HepG2 (cell line): ENCODE results near the gene ECHDC1. TPM values are rescaled to one million over a fixed set of nuclear protein-coding genes. Genes with fewer than 3 reads are reported as not detected.

Source experiments
- ATAC-seq: fragments of 200-7000 bp; cut with Tn5 transposase; 3 replicates; pipeline ENCODE4 v1.9.1; 2020; ENCODE audit warnings: mild to moderate bottlenecking, moderate library complexity
- BruUV-seq: library from RNA; stranded (reverse); fragments of 400-500 nt; replicated peaks from 2 replicates; lab custom pipeline; 2021; lab: Mats Ljungman, UMichigan
- CTCF ChIA-PET: fragments of 300-600 bp; formaldehyde crosslinking; extraction: SDS; loops from one replicate; lab custom pipeline; 2021; ENCODE audit warnings: low total read pairs, inconsistent platforms, low intra/inter-chr PET ratio; lab: Yijun Ruan, JAX
- POLR2A ChIA-PET: fragments of 350-600 bp; sonication (Branson Sonifier 250); formaldehyde crosslinking; loops from one replicate; lab custom pipeline; 2020; ENCODE audit warnings: antibody characterized with exemption, inconsistent platforms; lab: Yijun Ruan, JAX
- DNase-seq: peaks from one replicate; pipeline ENCODE4 v3.0.0-alpha.2; 2015; ENCODE audit warnings: low spot score
- FAIRE-seq: peaks from 3 replicates; lab custom pipeline; 2011; peaks lifted over from hg19 to GRCh38; lab: Jason Lieb, UNC
- H2AFZ ChIP-seq: one replicate; pipeline ENCODE4 v1.6.1; 2011; ENCODE audit warnings: low read length, inconsistent platforms
- H3K27ac ChIP-seq: fragments of 300-600 bp; 3 replicates; pipeline ENCODE4 v1.8.0; 2011; ENCODE audit warnings: mixed run types, mild to moderate bottlenecking, mixed read lengths, low read length, inconsistent platforms; ENCODE audit not compliant: insufficient read depth; ENCODE audit errors: extremely low read length
- H3K27me3 ChIP-seq, 2 experiments: fragments of 200-600 bp in 1 of 2; 2 replicates in 1 of 2; 3 replicates in 1 of 2; pipeline versions ENCODE4 v1.6.0 to v1.8.0; 2011; ENCODE audit warnings: low read length in 2 of 2, mild to moderate bottlenecking in 2 of 2, moderate library complexity in 2 of 2, inconsistent platforms in 1 of 2; ENCODE audit not compliant: insufficient read depth in 2 of 2, control insufficient read depth in 1 of 2
- H3K36me3 ChIP-seq, 2 experiments: fragments of 200-600 bp in 1 of 2; replicated peaks in 1 of 2; 2 replicates in 1 of 2; 3 replicates in 1 of 2; pipeline versions ENCODE4 v1.5.1 to v1.8.0; 2011; ENCODE audit warnings: low read length in 2 of 2, inconsistent platforms in 1 of 2; ENCODE audit not compliant: insufficient read depth in 2 of 2, control insufficient read depth in 1 of 2
- H3K4me1 ChIP-seq: 2 replicates; pipeline ENCODE4 v1.5.1; 2012; ENCODE audit warnings: low read length, inconsistent platforms; ENCODE audit not compliant: insufficient read depth
- H3K4me2 ChIP-seq: 2 replicates; pipeline ENCODE4 v1.6.0; 2011; ENCODE audit warnings: low read depth, low read length, inconsistent platforms
- H3K4me3 ChIP-seq, 3 experiments: fragments of 200-600 bp in 1 of 3; sonication (generic), shearing (Covaris generic) in 1 of 3; replicated peaks in 1 of 3; 2 replicates each; pipeline ENCODE4 v1.5.1; 2011 to 2016; ENCODE audit warnings: low read length in 3 of 3, inconsistent platforms in 2 of 3, low read depth in 2 of 3, mild to moderate bottlenecking in 2 of 3, control low read depth in 1 of 3, mixed read lengths in 1 of 3; ENCODE audit not compliant: insufficient read depth in 1 of 3
- H3K79me2 ChIP-seq: one replicate; pipeline ENCODE4 v1.6.1; 2011; ENCODE audit warnings: low read length, inconsistent platforms; ENCODE audit not compliant: insufficient read depth
- H3K9ac ChIP-seq: 2 replicates; pipeline ENCODE4 v1.6.0; 2011; ENCODE audit warnings: mild to moderate bottlenecking, low read depth, low read length, inconsistent platforms; ENCODE audit not compliant: insufficient read depth
- H3K9me3 ChIP-seq: 2 replicates; pipeline ENCODE4 v1.5.1; 2012; ENCODE audit warnings: mild to moderate bottlenecking, low read length
- H4K20me1 ChIP-seq: 2 replicates; pipeline ENCODE4 v1.6.0; 2011; ENCODE audit warnings: inconsistent platforms, mild to moderate bottlenecking, low read length, moderate library complexity; ENCODE audit not compliant: insufficient read depth
- ATF6 ChIP-seq: sonication (generic); formaldehyde crosslinking; conservative IDR thresholded peaks from 2 replicates; pipeline ENCODE4 v1.4.0; 2020; ENCODE audit warnings: missing genetic modification reagents
- NCOA5 ChIP-seq: sonication (generic); formaldehyde crosslinking; IDR thresholded peaks from 2 replicates; pipeline ENCODE4 v1.4.0; 2020; ENCODE audit warnings: missing genetic modification reagents
- YY1 ChIP-seq: IDR thresholded peaks from 2 replicates; pipeline ENCODE4 v1.6.1; 2011; ENCODE audit warnings: low read length, low read depth, moderate library complexity, mild to moderate bottlenecking; ENCODE audit not compliant: insufficient read depth, insufficient replicate concordance
- ZNF292 ChIP-seq: sonication (generic); formaldehyde crosslinking; IDR thresholded peaks from 2 replicates; pipeline ENCODE4 v1.8.1; 2022; ENCODE audit warnings: mild to moderate bottlenecking, low read depth, missing genetic modification reagents, borderline replicate concordance
- ZNF34 ChIP-seq: sonication (generic); formaldehyde crosslinking; IDR thresholded peaks from 2 replicates; pipeline ENCODE4 v1.4.0; 2020; ENCODE audit warnings: mild to moderate bottlenecking, missing genetic modification reagents, borderline replicate concordance
- ZNF644 ChIP-seq: IDR thresholded peaks from 2 replicates; pipeline ENCODE4 v1.6.1; 2016; ENCODE audit warnings: low read depth
- ZNF781 ChIP-seq: sonication (generic); formaldehyde crosslinking; IDR thresholded peaks from 2 replicates; pipeline ENCODE4 v1.5.1; 2020; ENCODE audit warnings: borderline replicate concordance, mild to moderate bottlenecking, missing genetic modification reagents; ENCODE audit errors: not compliant biosample characterization
- ZSCAN20 ChIP-seq: sonication (generic); formaldehyde crosslinking; IDR thresholded peaks from 2 replicates; pipeline ENCODE4 v1.4.0; 2020; ENCODE audit warnings: missing genetic modification reagents, mild to moderate bottlenecking, borderline replicate concordance
- WGBS: methylation state at CpG from one replicate; pipeline ENCODE4 v1.1.6; 2017; ENCODE audit warnings: low lambda C conversion rate; 5-methylcytosine and 5-hydroxymethylcytosine counted together
- in situ Hi-C: cut with HindIII; loops from 2 replicates; pipeline ENCODE4 v1.10.0; 2017; ENCODE audit warnings: low pct_unique_long_range_greater_than_20kb; ENCODE audit not compliant: extremely low pct_ligation_motif_present
- intact Hi-C: fragments of 100-400 bp; cut with micrococcal nuclease; formaldehyde crosslinking; loops from one replicate; pipeline ENCODE4 v1.10.0; 2022; ENCODE audit not compliant: unreplicated experiment
- polyA plus RNA-seq, 8 experiments: library from polyadenylated mRNA; depleted of rRNA in 3 of 8; stranded (reverse) in 7 of 8; unstranded in 1 of 8; fragments of >200 nt; fragmentation: Illumina TruSeq in 4 of 8; extraction: Trizol in 4 of 8; gene quantifications; 2 replicates each; pipeline versions ENCODE4 v1.2.1 to v1.2.3, GENCODE V29; 2011 to 2016; ENCODE audit warnings: low read depth in 4 of 8, missing spikeins in 1 of 8, mixed read lengths in 1 of 8; ENCODE audit not compliant: insufficient read depth in 1 of 8
- total RNA-seq, 5 experiments: library from RNA; depleted of rRNA; stranded (reverse); fragments of >200 nt; fragmentation: Illumina TruSeq; extraction: Trizol; gene quantifications; 2 replicates each; pipeline ENCODE4 v1.2.3, GENCODE V29; 2016; ENCODE audit warnings: low read depth in 1 of 5
- TF ChIP-seq, protein P1 (sequence below): sonication (generic); formaldehyde crosslinking; IDR thresholded peaks from 2 replicates; pipeline ENCODE4 v1.4.0; 2020; ENCODE audit warnings: mild to moderate bottlenecking, missing genetic modification reagents

ECHDC1 gene
- total and polyA plus RNA-seq, 2 of the 13 experiments (the other 11 are each of a cell fraction or from before 2014, with no cell fraction given): 32.8 to 98.1 TPM

DNA sequence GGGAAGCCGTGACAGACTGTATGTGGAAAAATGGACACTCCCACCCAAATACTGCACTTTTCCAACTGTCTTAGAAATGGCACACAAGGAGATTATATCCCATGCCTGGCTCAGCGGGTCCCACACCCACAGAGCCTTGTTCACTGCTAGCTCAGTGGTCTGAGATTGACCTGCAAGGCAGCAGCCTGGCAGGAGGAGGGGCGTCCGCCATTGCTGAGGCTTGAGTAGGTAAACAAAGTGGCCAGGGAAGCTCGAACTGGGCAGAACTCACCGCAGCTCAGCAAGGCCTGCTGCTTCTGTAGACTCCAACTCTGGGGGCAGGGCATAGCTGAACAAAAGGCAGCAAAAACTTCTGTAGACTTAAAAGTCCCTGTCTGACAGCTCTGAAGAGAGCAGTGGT is 88.1 kb downstream of the ECHDC1 start:
- no peaks in the 10 kb centered on the region for H3K4me1 ChIP-seq
- H3K36me3 ChIP-seq: no peaks in the 10 kb centered on the region
- no peak overlapping the region for H3K9ac ChIP-seq
- no peak overlapping the region for H3K27ac ChIP-seq
- H2AFZ ChIP-seq: peak overlapping the region; percentile 67
- CTCF ChIA-PET: no interaction called here
- H3K27me3 ChIP-seq: no peaks in the 10 kb centered on the region
- DNase-seq (no peak), FAIRE-seq (no peak), ATAC-seq (peak; percentile 36; the same call in 2 of the 3 replicates)
- WGBS: 8% methylated on average over 6 of the region's 6 CpGs
- H3K9me3 ChIP-seq: no peaks in the 10 kb centered on the region
- intact Hi-C loops: no loop called here
- TF ChIP-seq ZSCAN20 (CRISPR knock-in tag) (no peak), ZNF292 (CRISPR knock-in tag) (peak; percentile 53; the same call in 1 of the 2 replicates), YY1 (peak; percentile 68), ZNF644 (CRISPR knock-in tag) (0 out of 2 replicates have a peak, but pooled peaks have one; percentile 45), ZNF34 (CRISPR knock-in tag) (no peak), ZNF781 (CRISPR knock-in tag) (no peak), NCOA5 (CRISPR knock-in tag) (no peak), ATF6 (CRISPR knock-in tag) (no peak)
- TF ChIP-seq, protein P1, sequence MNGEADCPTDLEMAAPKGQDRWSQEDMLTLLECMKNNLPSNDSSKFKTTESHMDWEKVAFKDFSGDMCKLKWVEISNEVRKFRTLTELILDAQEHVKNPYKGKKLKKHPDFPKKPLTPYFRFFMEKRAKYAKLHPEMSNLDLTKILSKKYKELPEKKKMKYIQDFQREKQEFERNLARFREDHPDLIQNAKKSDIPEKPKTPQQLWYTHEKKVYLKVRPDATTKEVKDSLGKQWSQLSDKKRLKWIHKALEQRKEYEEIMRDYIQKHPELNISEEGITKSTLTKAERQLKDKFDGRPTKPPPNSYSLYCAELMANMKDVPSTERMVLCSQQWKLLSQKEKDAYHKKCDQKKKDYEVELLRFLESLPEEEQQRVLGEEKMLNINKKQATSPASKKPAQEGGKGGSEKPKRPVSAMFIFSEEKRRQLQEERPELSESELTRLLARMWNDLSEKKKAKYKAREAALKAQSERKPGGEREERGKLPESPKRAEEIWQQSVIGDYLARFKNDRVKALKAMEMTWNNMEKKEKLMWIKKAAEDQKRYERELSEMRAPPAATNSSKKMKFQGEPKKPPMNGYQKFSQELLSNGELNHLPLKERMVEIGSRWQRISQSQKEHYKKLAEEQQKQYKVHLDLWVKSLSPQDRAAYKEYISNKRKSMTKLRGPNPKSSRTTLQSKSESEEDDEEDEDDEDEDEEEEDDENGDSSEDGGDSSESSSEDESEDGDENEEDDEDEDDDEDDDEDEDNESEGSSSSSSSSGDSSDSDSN (CRISPR knock-in tag): 0 out of 2 replicates have a peak, but pooled peaks have one; percentile 17
- peak overlapping the region; percentile 62 for H3K4me2 ChIP-seq
- no peaks in the 10 kb centered on the region for H3K79me2 ChIP-seq
- peak overlapping the region in 2 of 3 experiments; percentile 12 to 32; a peak in 3 of 6 replicates for H3K4me3 ChIP-seq
- in situ Hi-C loops: no loop called here
- POLR2A ChIA-PET: interaction anchor here (2.8 kb wide), 1 partner anchor 11 kb away, joined by 24 read pairs; the partner anchor contains the start of gene RNF146
- H4K20me1 ChIP-seq: no peaks in the 10 kb centered on the region
- no TSS peak for BruUV-seq
